H1 (cell line): ENCODE results near the gene SLX4IP. TPM values are rescaled to one million over a fixed set of nuclear protein-coding genes. Genes with fewer than 3 reads are reported as not detected.
A peak's percentile ranks its signal among the peaks of the same experiment; 100 is the strongest.

ENCODE experiments used
- CTCF ChIA-PET: fragments of 300-600 bp; sonication (Branson Sonifier 250); formaldehyde crosslinking; loops from one replicate; lab custom pipeline; 2021; ENCODE audit not compliant: partially characterized antibody; lab: Charles Lee
- POLR2A ChIA-PET: fragments of 300-600 bp; sonication (Branson Sonifier 250); formaldehyde crosslinking; loops from one replicate; lab custom pipeline; 2021; ENCODE audit warnings: inconsistent platforms; ENCODE audit not compliant: partially characterized antibody; lab: Charles Lee
- DNase-seq, 2 experiments: peaks; one replicate each; pipeline versions ENCODE4 v3.0.0 to v3.0.0-alpha.2; 2010 to 2022; ENCODE audit warnings: low spot score in 2 of 2, low read depth in 1 of 2, mixed read lengths in 1 of 2
- FAIRE-seq: peaks from 2 replicates; lab custom pipeline; 2011; peaks lifted over from hg19 to GRCh38; lab: Jason Lieb, UNC
- H2AFZ ChIP-seq: 2 replicates; pipeline ENCODE4 v1.8.1; 2012; ENCODE audit warnings: low read length, inconsistent platforms
- H2AK5ac ChIP-seq: 2 replicates; pipeline ENCODE4 v1.6.1; 2013; ENCODE audit warnings: low read depth, low read length
- H2BK120ac ChIP-seq: replicated peaks from 2 replicates; pipeline ENCODE3; 2013; ENCODE audit warnings: low read depth, low read length, inconsistent platforms
- H2BK12ac ChIP-seq: 2 replicates; pipeline ENCODE4 v1.6.1; 2013; ENCODE audit warnings: low read depth, low read length
- H2BK15ac ChIP-seq: 2 replicates; pipeline ENCODE4 v1.6.1; 2013; ENCODE audit warnings: low read length
- H2BK20ac ChIP-seq: 2 replicates; pipeline ENCODE4 v1.6.1; 2013; ENCODE audit warnings: low read length
- H2BK5ac ChIP-seq: 2 replicates; pipeline ENCODE4 v1.6.1; 2013; ENCODE audit warnings: low read depth, low read length
- H3K14ac ChIP-seq: 2 replicates; pipeline ENCODE4 v1.6.1; 2013; ENCODE audit warnings: inconsistent platforms; ENCODE audit not compliant: insufficient read length
- H3K18ac ChIP-seq: 2 replicates; pipeline ENCODE4 v1.6.1; 2013; ENCODE audit warnings: low read length; ENCODE audit errors: extremely low read depth
- H3K23ac ChIP-seq: 2 replicates; pipeline ENCODE4 v1.6.1; 2013; ENCODE audit warnings: inconsistent platforms; ENCODE audit not compliant: insufficient read length
- H3K23me2 ChIP-seq: 2 replicates; pipeline ENCODE4 v1.6.1; 2013; ENCODE audit warnings: low read depth, low read length
- H3K27ac ChIP-seq: 2 replicates; pipeline ENCODE4 v1.6.1; 2011; ENCODE audit warnings: low read depth, low read length, inconsistent platforms
- H3K27me3 ChIP-seq, 4 experiments: replicated peaks in 1 of 4; 1 replicate in 1 of 4; 2 replicates in 3 of 4; pipeline versions ENCODE4 v1.6.1 to v1.8.1; 2011 to 2013; ENCODE audit warnings: low read length in 3 of 4, mild to moderate bottlenecking in 3 of 4, inconsistent platforms in 2 of 4, mixed read lengths in 2 of 4, moderate library complexity in 1 of 4; ENCODE audit not compliant: control insufficient read depth in 3 of 4, insufficient read depth in 3 of 4; ENCODE audit errors: extremely low read depth in 1 of 4
- H3K36me3 ChIP-seq, 4 experiments: 2 replicates each; pipeline versions ENCODE4 v1.6.1 to v1.8.1; 2011 to 2013; ENCODE audit warnings: mild to moderate bottlenecking in 4 of 4, low read length in 3 of 4, moderate library complexity in 2 of 4, control low read depth in 1 of 4, inconsistent platforms in 1 of 4; ENCODE audit not compliant: insufficient read depth in 4 of 4, control insufficient read depth in 2 of 4
- H3K4ac ChIP-seq: replicated peaks from 2 replicates; pipeline ENCODE3; 2013; ENCODE audit warnings: low read length, low read depth, mixed read lengths, inconsistent platforms; ENCODE audit not compliant: insufficient read length
- H3K4me1 ChIP-seq, 4 experiments: replicated peaks in 1 of 4; 1 replicate in 1 of 4; 2 replicates in 3 of 4; pipeline versions ENCODE4 v1.6.1 to v1.8.1; 2011 to 2013; ENCODE audit warnings: low read length in 3 of 4, inconsistent platforms in 2 of 4, mixed read lengths in 1 of 4; ENCODE audit not compliant: insufficient read depth in 4 of 4, control insufficient read depth in 3 of 4
- H3K4me2 ChIP-seq, 2 experiments: 2 replicates each; pipeline versions ENCODE4 v1.6.1 to v1.8.1; 2011 to 2013; ENCODE audit warnings: low read depth in 2 of 2, low read length in 2 of 2, control low read depth in 1 of 2, inconsistent platforms in 1 of 2, mild to moderate bottlenecking in 1 of 2; ENCODE audit not compliant: insufficient read depth in 1 of 2
- H3K4me3 ChIP-seq, 4 experiments: fragments of 200-600, 300-600 bp in 1 of 4; sonication (generic), shearing (Covaris generic), sonication (Bioruptor Twin) in 1 of 4; 2 replicates each; pipeline versions ENCODE4 v1.5.1 to v1.8.1; 2011 to 2016; ENCODE audit warnings: low read length in 4 of 4, low read depth in 3 of 4, control low read depth in 2 of 4, inconsistent platforms in 2 of 4, mild to moderate bottlenecking in 2 of 4, mixed read lengths in 1 of 4, moderate library complexity in 1 of 4; ENCODE audit not compliant: insufficient read depth in 2 of 4; ENCODE audit errors: extremely low read depth in 1 of 4
- H3K56ac ChIP-seq: replicated peaks from 2 replicates; pipeline ENCODE3; 2013; ENCODE audit warnings: low read depth, mild to moderate bottlenecking, mixed read lengths, low read length, inconsistent platforms; ENCODE audit not compliant: insufficient read length
- H3K79me1 ChIP-seq: 2 replicates; pipeline ENCODE4 v1.6.1; 2013; ENCODE audit warnings: low read depth, low read length, control low read depth
- H3K79me2 ChIP-seq, 2 experiments: 2 replicates each; pipeline versions ENCODE4 v1.6.1 to v1.8.1; 2012 to 2013; ENCODE audit warnings: low read length in 2 of 2, mild to moderate bottlenecking in 2 of 2, inconsistent platforms in 1 of 2; ENCODE audit not compliant: insufficient read depth in 2 of 2, control insufficient read depth in 1 of 2
- H3K9ac ChIP-seq, 4 experiments: replicated peaks in 1 of 4; 1 replicate in 1 of 4; 2 replicates in 3 of 4; pipeline versions ENCODE4 v1.6.1 to v1.8.1; 2011 to 2013; ENCODE audit warnings: low read depth in 3 of 4, low read length in 3 of 4, control low read depth in 2 of 4, mild to moderate bottlenecking in 2 of 4, moderate library complexity in 2 of 4, inconsistent platforms in 1 of 4; ENCODE audit errors: extremely low read depth in 1 of 4
- H3K9me3 ChIP-seq, 2 experiments: 2 replicates each; pipeline versions ENCODE4 v1.6.1 to v1.8.1; 2012 to 2013; ENCODE audit warnings: mild to moderate bottlenecking in 2 of 2, moderate library complexity in 2 of 2, control low read depth in 1 of 2, inconsistent platforms in 1 of 2, low read depth in 1 of 2, low read length in 1 of 2, mixed read lengths in 1 of 2; ENCODE audit not compliant: insufficient read depth in 2 of 2
- H4K20me1 ChIP-seq, 2 experiments: replicated peaks in 1 of 2; 2 replicates each; pipeline versions ENCODE3 to v1.8.1; 2011 to 2013; ENCODE audit warnings: inconsistent platforms in 2 of 2, low read length in 2 of 2, mild to moderate bottlenecking in 1 of 2; ENCODE audit not compliant: insufficient read depth in 2 of 2, control insufficient read depth in 1 of 2
- H4K5ac ChIP-seq: 2 replicates; pipeline ENCODE4 v1.6.1; 2013; ENCODE audit warnings: low read length, low read depth, mixed read lengths, inconsistent platforms; ENCODE audit not compliant: insufficient read length
- H4K8ac ChIP-seq: 2 replicates; pipeline ENCODE4 v1.8.0; 2013; ENCODE audit warnings: mild to moderate bottlenecking, moderate library complexity, low read length, inconsistent platforms; ENCODE audit not compliant: insufficient read depth; ENCODE audit errors: extremely low read depth
- H4K91ac ChIP-seq: replicated peaks from 2 replicates; pipeline ENCODE3; 2013; ENCODE audit warnings: low read length, mixed read lengths, inconsistent platforms; ENCODE audit not compliant: insufficient read length
- BACH1 ChIP-seq: IDR thresholded peaks from 2 replicates; pipeline ENCODE4 v1.6.1; 2012; ENCODE audit warnings: low read length, improper control_type of control experiment
- BCL11A ChIP-seq, 2 experiments: IDR thresholded peaks; one replicate each; pipeline ENCODE4 v1.6.1; 2011; ENCODE audit warnings: low read depth in 2 of 2, low read length in 2 of 2, mild to moderate bottlenecking in 2 of 2
- CTBP2 ChIP-seq: IDR thresholded peaks from 2 replicates; pipeline ENCODE4 v1.7.0; 2011; ENCODE audit warnings: borderline replicate concordance, mild to moderate bottlenecking, moderate library complexity, mixed read lengths, low read length; ENCODE audit not compliant: insufficient read depth, insufficient read length
- EP300 ChIP-seq, 2 experiments: IDR thresholded peaks; 1 replicate in 1 of 2; 2 replicates in 1 of 2; pipeline ENCODE4 v1.6.1; 2011 to 2012; ENCODE audit warnings: low read depth in 2 of 2, low read length in 2 of 2, mild to moderate bottlenecking in 2 of 2, borderline replicate concordance in 1 of 2, inconsistent platforms in 1 of 2, moderate library complexity in 1 of 2
- EZH2 ChIP-seq: fragments of 200-600 bp; sonication (generic); IDR thresholded peaks from 2 replicates; pipeline ENCODE4 v1.7.1; 2012; ENCODE audit warnings: low read depth, mild to moderate bottlenecking, moderate library complexity, low read length, inconsistent platforms; ENCODE audit not compliant: severe bottlenecking
- GABPA ChIP-seq: IDR thresholded peaks from 2 replicates; pipeline ENCODE4 v1.6.1; 2011; ENCODE audit warnings: mild to moderate bottlenecking, low read length, moderate library complexity, borderline replicate concordance; ENCODE audit not compliant: insufficient read depth
- JUND ChIP-seq: IDR thresholded peaks from 2 replicates; pipeline ENCODE4 v1.6.1; 2011; ENCODE audit warnings: mild to moderate bottlenecking, improper control_type of control experiment, low read length
- POU5F1 ChIP-seq: IDR thresholded peaks from 2 replicates; pipeline ENCODE4 v1.6.1; 2011; ENCODE audit warnings: low read depth, mild to moderate bottlenecking, low read length, moderate library complexity
- RAD21 ChIP-seq, 2 experiments: IDR thresholded peaks in 1 of 2; conservative IDR thresholded peaks in 1 of 2; 2 replicates each; pipeline ENCODE4 v1.6.1; 2011; ENCODE audit warnings: low read depth in 2 of 2, low read length in 2 of 2, improper control_type of control experiment in 1 of 2, inconsistent platforms in 1 of 2, mild to moderate bottlenecking in 1 of 2, moderate library complexity in 1 of 2
- SAP30 ChIP-seq: fragments of 300-600 bp; sonication (generic); IDR thresholded peaks from 2 replicates; pipeline ENCODE4 v1.7.1; 2012; ENCODE audit warnings: low read length, moderate library complexity, mild to moderate bottlenecking, inconsistent platforms; ENCODE audit not compliant: insufficient read depth, insufficient replicate concordance
- SIX5 ChIP-seq: IDR thresholded peaks from 2 replicates; pipeline ENCODE4 v1.6.1; 2011; ENCODE audit warnings: mild to moderate bottlenecking, low read depth, low read length
- SP4 ChIP-seq: IDR thresholded peaks from 2 replicates; pipeline ENCODE4 v1.6.1; 2012; ENCODE audit warnings: low read length, inconsistent platforms
- TCF12 ChIP-seq: IDR thresholded peaks from 2 replicates; pipeline ENCODE4 v1.6.1; 2011; ENCODE audit warnings: low read depth, mild to moderate bottlenecking, low read length
- WGBS, 2 experiments: shearing (Covaris generic) in 1 of 2; methylation state at CpG; one replicate each; pipeline versions ENCODE4 v1.1.6 to v1.1.7; 2013 to 2015; ENCODE audit warnings: low lambda C conversion rate in 2 of 2, mixed read lengths in 2 of 2, inconsistent platforms in 1 of 2, low coverage in 1 of 2, missing lambda C conversion rate in 1 of 2; ENCODE audit not compliant: insufficient replicate concordance in 2 of 2, insufficient coverage in 1 of 2, insufficient read length in 1 of 2; ENCODE audit errors: extremely low coverage in 1 of 2, missing lambda C conversion rate in 1 of 2; 5-methylcytosine and 5-hydroxymethylcytosine counted together
- polyA plus RNA-seq, 7 experiments: library from polyadenylated mRNA; depleted of rRNA in 3 of 7; stranded (reverse) in 5 of 7; unstranded in 2 of 7; fragments of >200 nt in 5 of 7; fragments of 200-250 nt in 2 of 7; gene quantifications; 1 replicate in 5 of 7; 2 replicates in 1 of 7; 4 replicates in 1 of 7; pipeline versions ENCODE4 v1.2.1 to v1.2.3, GENCODE V29; 2011 to 2013; ENCODE audit warnings: missing spikeins in 2 of 7, mixed read lengths in 2 of 7
- total RNA-seq: library from RNA; stranded (reverse); fragmentation: NEBNext Ultra II Directional; extraction: Animal tissue kit (Norgen Biotek cat#: 25700); gene quantifications from 2 replicates; pipeline ENCODE4 v1.2.1, GENCODE V29; 2021

The SLX4IP gene
- total and polyA plus RNA-seq, 2 of the 8 experiments (the other 6 are each of a cell fraction or from before 2014, with no cell fraction given), result 2.4 to 8.7 TPM

GRCh38 chr20:10490706-10491105 lies 55.6 kb downstream of the SLX4IP start:
- FAIRE-seq (peak; percentile 95), DNase-seq (no peak)
- Histone ChIP-seq H2BK12ac (no peak overlapping the region), H2AK5ac (no peak overlapping the region), H4K20me1 (no peaks in the 10 kb centered on the region), H2BK5ac (no peak overlapping the region), H4K5ac (no peak overlapping the region), H3K23me2 (no peaks in the 10 kb centered on the region), H3K9ac (no peak overlapping the region), H3K79me1 (no peaks in the 10 kb centered on the region), H3K27ac (peak overlapping the region; percentile 46; the same call in 1 of the 2 replicates), H3K14ac (no peak overlapping the region), H3K4me1 (peaks cover 0 to 20% (median 4%) of the 10 kb centered on the region in 4 experiments; a peak in 5 of 7 replicates), H2BK120ac (no peak overlapping the region), H4K8ac (no peak overlapping the region), H3K36me3 (no peaks in the 10 kb centered on the region), H4K91ac (no peak overlapping the region), H3K9me3 (no peaks in the 10 kb centered on the region), H2AFZ (no peak overlapping the region), H3K56ac (no peak overlapping the region), H3K27me3 (no peaks in the 10 kb centered on the region), H2BK20ac (no peak overlapping the region), H2BK15ac (no peak overlapping the region), H3K4me2 (peak overlapping the region; percentile 35 to 47; a peak in 2 of 4 replicates), H3K79me2 (no peaks in the 10 kb centered on the region; a peak in 1 of 4 replicates), H3K18ac (no peak overlapping the region), H3K4me3 (peak overlapping the region in 2 of 4 experiments; percentile 6 to 9; a peak in 2 of 8 replicates), H3K23ac (no peak overlapping the region), H3K4ac (no peak overlapping the region)
- WGBS, 2 experiments, result 0% methylated on average over 1 of the region's 1 CpG; no CpG with 5 or more reads in 1 of the 2 experiments
- CTCF ChIA-PET, result interaction anchor here (1.1 kb wide), 1 partner anchor 13 kb away, joined by 4 read pairs; no protein-coding TSS in a partner anchor
- POLR2A ChIA-PET, result no interaction called here
- TF ChIP-seq EP300 (IDR thresholded peaks at IDR 0.05; ENCODE audit: borderline replicate concordance in 1 of 2, low read depth in 2 of 2, low read length in 2 of 2) (peak in 1 of 2 experiments; percentile 68; a peak in 1 of 3 replicates), SAP30 (no peak), CTBP2 (no peak), SIX5 (no peak), BCL11A (IDR thresholded peaks at IDR 0.05; ENCODE audit: low read depth in 2 of 2, low read length in 2 of 2) (peak in 1 of 2 experiments; percentile 29), JUND (no peak), POU5F1 (no peak), BACH1 (no peak), SP4 (no peak), EZH2 (no peak), GABPA (no peak), TCF12 (peak; percentile 80; the same call in 1 of the 2 replicates), RAD21 (IDR thresholded peaks at IDR 0.05 in 1 of 2, conservative IDR thresholded peaks at IDR 0.05 in 1 of 2; ENCODE audit: low read depth in 2 of 2, low read length in 2 of 2) (no peak)
